HG02610 (cell line): ENCODE measurements around the gene KDM5B.

Experiments used
- ATAC-seq: cut with Tn5 transposase; IDR thresholded peaks from one replicate; pipeline ENCODE4 v1.9.1; 2021; ENCODE audit warnings: mild to moderate bottlenecking, moderate library complexity; ENCODE audit not compliant: unreplicated experiment

KDM5B gene

DNA sequence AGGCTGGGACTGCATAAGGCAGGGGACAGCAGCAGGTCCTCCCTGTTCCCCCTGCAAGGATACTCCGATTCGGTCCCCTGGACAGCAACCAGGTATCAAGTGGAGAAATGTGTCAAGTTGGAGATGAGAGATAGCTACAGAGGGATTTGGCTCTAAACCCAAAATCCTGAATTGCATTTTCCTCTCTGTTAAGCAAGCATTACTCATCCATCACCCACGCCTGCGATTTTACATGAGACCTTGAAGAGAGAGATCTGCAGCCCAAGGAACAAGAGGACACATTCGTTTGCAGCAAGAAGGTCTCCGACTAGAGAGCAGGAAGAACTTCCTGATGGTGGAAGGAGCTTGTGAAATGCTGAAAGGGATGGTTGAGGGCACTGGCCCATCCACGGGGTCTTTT, 119.8 kb downstream of the KDM5B start:
- ATAC-seq = no peak

DNA sequence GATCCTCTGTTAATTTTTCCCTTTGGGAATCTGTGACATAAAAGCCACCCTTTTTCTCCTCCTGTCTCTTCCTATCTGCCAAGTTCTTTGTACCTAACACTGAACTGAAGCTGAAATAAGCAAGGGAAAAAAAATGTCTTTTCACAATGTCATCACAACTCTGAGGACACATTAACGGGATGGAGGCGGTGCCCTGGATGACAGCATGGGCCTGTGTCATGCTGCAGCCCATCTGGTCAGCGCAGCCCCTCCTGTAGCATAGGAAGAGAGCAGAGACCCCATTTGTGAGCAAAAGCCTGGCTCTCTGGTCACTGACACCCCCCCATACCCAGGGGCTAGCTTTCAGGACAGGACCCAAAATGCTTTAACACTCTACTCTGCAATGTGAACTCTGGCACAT, 120.4 kb downstream of the KDM5B start:
- no peak for ATAC-seq

DNA sequence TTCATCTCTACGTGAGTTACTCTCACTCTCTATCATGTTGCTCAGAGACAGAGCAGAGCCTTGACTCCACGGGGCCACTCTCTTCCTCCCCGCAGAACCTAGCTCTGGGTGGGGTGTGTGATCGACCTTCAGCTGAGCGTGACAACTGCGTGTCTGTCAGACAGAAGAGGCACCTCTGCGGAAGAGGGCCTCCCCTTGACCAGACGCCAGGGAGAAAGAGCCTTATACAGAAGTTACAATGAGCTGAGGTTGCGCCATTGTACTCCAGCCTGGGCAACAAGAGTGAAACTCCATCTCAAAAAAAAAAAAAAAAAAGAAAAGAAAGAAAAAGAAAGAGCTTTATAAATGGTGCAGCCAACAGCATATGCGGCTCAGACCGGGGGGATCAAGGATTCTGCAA, 120.9 kb downstream of the KDM5B start:
- no peak for ATAC-seq

DNA sequence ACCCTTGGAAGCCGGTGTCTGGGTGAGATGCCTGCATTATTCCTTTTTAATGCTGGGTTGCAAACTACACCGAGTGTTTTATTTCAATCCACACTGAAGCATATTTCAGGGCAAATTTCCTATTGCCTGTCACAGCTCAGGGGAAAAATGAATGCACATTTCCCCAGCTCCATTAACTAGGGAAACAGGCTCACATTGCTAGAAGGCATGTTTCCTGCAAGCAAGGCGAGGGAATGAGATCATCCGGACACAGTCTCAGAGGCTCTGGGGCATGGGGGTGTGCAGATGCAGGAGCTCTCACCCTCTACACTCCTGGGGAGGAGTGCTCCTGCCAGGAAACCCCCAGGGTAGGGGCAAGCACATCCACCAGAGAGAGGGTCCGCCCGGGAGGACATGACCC, 122.6 kb downstream of the KDM5B start:
- no peak for ATAC-seq

DNA sequence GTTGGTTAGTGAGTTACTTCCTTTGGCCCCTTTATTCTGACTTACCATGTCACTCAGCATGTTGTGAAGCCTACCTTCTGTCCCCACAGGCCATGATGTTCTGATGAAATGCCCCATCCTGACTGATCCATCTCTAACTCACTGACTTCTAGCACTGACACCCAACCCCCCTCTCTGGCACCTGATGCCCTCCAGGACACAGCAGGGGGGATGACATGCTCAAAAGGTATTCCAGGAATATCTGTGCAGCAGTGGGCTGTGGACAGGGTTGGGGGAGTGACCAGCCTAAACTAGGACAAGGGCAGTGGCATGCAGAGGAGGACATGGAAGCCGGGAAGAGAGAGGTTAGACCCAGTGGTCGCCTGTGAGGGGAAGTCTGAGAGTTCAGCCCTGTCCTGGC, 123.5 kb downstream of the KDM5B start:
- no peak for ATAC-seq

DNA sequence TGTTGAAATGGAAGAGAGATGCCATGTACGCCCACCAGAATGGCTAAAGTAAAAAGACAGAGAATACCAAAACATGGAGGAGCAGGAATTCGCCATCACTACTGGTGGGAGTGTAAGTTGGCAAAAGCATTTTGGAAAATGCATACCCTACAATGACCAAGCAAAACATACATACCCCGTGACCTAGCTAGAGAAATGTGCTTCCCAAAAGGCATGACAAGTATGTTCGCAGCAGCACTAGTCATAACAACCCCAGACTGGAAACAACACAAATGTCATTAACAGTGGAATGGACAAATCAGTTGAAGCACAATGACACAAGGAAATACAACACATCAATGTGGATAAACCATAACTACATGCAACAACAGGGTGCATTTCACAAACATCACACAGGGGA, 125.2 kb downstream of the KDM5B start:
- ATAC-seq = no peak

DNA sequence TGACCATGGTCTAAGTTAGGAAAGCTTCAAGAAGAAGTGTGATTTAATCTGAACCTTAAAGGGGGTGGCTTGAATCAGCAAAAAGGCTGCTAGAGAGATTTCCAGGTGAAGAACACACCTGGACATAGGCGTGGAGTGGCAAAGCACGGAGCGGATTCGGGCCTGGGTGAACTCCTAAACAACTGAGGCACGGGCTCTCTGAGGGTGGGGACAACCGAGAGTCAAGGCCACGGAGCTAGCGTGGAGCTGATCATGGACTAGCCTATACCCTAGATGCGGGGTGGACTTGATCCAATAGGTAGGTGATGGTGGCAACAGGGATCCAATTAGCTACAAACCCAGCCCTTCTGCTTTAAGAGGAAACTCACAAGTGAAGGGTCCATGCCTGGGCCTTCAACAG, 125.7 kb downstream of the KDM5B start:
- ATAC-seq = no peak

DNA sequence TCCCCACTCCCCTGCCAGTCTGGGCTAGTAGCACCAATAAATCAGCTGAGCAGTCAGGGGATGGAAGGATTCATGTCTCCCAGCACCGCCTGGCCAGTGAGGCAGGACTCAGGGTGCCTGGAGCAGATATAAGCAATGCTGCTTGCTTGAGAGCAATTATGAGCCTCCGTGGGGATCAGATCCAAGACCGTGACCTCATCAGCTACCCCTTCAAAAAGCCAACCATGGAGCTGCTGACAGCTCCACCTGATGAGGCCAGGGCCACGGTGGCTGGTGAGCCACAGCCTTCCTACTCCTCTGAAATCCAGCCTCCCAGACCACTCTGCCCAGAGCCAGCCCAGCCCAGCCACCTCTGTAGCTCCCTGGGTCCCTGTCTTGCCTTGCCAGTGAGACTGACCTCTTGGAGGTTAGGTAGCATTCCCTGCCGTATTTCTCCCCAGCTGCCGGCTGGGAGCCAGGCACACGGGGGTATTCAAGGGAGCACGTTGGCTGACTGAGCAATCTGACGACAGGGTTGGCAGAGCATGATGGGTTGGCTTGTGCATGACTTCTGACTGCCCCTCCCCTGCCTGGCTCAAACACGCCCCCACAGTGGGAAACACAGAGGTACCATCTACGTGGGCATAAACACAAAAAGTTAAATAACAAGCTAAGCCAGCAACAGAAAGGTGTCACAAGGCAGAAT, 126.3 kb downstream of the KDM5B start:
- no peak for ATAC-seq

DNA sequence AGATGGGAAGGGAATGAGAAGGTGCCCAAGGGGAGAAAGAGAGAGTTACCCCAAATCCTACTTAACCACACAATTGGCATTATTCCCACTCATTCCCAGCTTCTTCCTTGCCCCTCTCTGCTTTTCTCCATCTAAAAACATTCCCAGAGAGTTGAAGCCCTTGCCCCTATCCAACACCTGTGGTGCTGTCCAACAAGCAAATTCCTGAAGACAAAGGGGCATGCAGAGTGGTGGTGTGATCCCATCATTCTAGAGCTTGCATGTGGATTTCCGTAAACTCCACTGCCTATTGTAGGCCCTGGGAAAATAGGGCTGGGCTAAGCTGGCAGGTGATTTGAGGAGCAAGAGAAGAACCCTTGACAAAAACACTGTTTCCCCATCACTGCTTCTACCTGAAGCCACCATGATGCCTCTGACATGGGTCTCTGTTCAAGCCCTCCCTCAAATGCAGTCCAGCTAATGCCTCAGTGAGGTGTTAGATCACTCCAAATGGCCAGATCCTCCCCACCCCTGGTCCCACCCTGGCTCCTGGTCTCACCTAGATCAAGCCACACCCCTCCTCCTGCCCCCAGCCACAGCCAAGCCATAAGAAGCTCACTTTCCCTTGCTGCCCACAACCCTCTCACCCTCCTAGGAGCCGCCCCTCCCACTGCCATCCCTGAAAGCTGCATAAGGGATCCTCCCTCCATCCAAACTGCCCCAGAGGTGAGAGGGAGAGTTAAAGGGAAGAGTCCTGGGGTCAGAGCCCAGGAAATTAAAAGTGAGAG, 127.5 kb downstream of the KDM5B start:
- ATAC-seq = no peak

DNA sequence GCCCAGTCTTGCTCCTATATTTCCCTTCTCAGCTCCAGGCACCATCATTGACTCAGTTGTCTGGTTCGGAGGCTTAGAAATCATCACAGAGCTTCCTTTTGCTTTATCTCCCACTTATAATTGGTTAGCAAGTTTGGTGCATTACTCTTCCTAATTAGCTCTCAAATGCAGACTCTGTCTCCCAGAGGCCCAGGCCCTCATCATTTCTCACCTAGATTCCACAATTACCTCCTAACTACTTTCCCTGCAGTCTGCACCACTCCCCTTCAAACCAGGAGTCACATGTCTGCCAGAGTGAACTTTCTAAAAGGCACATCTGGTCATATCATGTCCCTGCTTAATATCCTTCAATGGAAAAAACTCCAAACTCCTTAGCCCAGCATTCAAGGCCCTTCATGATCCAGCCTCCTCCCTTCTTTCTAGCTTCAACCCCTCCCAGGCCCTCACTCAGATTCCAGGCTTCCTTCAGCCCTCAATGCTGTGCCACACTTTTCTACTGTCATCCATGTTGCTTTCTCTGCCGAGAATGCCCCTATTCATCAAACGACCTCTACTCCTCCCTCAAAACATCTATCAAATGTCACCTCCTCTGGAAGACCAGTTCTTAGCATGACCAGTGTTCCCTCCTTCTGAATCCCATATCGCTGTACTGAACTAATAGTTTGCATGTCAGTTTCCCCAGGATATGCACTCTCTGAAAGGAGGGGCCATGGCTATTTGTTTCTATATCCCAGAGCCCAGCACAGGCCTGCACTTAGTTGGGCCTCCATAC, 128.6 kb downstream of the KDM5B start:
- no peak for ATAC-seq

DNA sequence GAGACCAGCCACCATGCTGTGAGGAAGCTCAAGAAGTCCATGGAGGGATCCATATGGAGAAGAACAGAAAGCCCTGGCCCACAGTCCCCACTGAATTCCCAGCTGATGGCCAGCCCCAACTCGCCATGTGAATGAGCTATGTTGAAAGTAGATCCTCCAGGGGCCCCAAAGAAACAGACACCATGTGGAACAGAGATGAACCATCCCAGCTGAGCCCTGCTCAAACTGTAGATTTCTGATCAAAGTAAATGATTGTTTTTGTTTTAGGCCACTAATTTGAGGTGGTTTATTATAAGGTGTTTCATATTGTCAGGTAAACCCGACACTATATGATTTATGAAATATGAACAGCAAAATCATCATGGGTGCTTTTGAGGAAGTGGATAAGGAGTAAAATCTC, 130.8 kb downstream of the KDM5B start:
- no peak for ATAC-seq
